SK-N-SH (cell line): ENCODE measurements around the gene PCDHGA11. TPM values are rescaled to one million over a fixed set of nuclear protein-coding genes. Genes with fewer than 3 reads are reported as not detected.
A peak's percentile ranks its signal among the peaks of the same experiment; 100 is the strongest.
"Not testable (repeated sequence)": the region's sequence is repeated elsewhere in the genome, so short reads cannot be mapped to it uniquely, and the experiment has no call there.

Source experiments
- CTCF ChIA-PET: fragments of 300-600, 350-600 bp; formaldehyde crosslinking; extraction: SDS; loops from one replicate; lab custom pipeline; 2021; lab: Yijun Ruan, JAX
- POLR2A ChIA-PET: fragments of 350-600 bp; sonication (Branson Sonifier 250); formaldehyde crosslinking; extraction: SDS; loops from one replicate; lab custom pipeline; 2020; ENCODE audit warnings: antibody characterized with exemption, inconsistent platforms; lab: Yijun Ruan, JAX
- DNase-seq: peaks from one replicate; pipeline ENCODE4 v3.0.0; 2012
- H2AFZ ChIP-seq: fragments of 200-600 bp; sonication (generic); 2 replicates; pipeline ENCODE4 v1.8.1; 2016; ENCODE audit warnings: antibody characterized with exemption, mild to moderate bottlenecking, low read depth
- H3F3A ChIP-seq: fragments of 200-600 bp; sonication (generic); replicated peaks from 2 replicates; pipeline ENCODE3; 2016; ENCODE audit warnings: antibody characterized with exemption, mild to moderate bottlenecking; ENCODE audit not compliant: insufficient read depth
- H3K27ac ChIP-seq, 2 experiments: fragments of 200-500 bp in 1 of 2; fragments of 200-600 bp in 1 of 2; sonication (Bioruptor generic) in 1 of 2; sonication (generic), shearing (Covaris generic) in 1 of 2; 2 replicates each; pipeline versions ENCODE4 v1.5.1 to v1.6.1; 2014 to 2016; ENCODE audit warnings: low read depth in 2 of 2, inconsistent platforms in 1 of 2, low read length in 1 of 2, mild to moderate bottlenecking in 1 of 2, mixed read lengths in 1 of 2
- H3K27me3 ChIP-seq: fragments of 200-600 bp; sonication (generic), shearing (Covaris generic); 2 replicates; pipeline ENCODE4 v1.6.1; 2016; ENCODE audit warnings: mixed run types; ENCODE audit not compliant: insufficient read depth
- H3K36me3 ChIP-seq, 2 experiments: fragments of 200-500 bp in 1 of 2; fragments of 200-600 bp in 1 of 2; sonication (Bioruptor generic) in 1 of 2; sonication (generic) in 1 of 2; replicated peaks in 1 of 2; 2 replicates each; pipeline versions ENCODE3 to v1.5.1; 2014 to 2016; ENCODE audit warnings: low read length in 1 of 2, mild to moderate bottlenecking in 1 of 2; ENCODE audit not compliant: insufficient read depth in 2 of 2, control insufficient read depth in 1 of 2
- H3K4me1 ChIP-seq, 2 experiments: fragments of 200-500 bp in 1 of 2; fragments of 200-600 bp in 1 of 2; sonication (Bioruptor generic) in 1 of 2; sonication (generic), shearing (Covaris generic) in 1 of 2; 2 replicates each; pipeline versions ENCODE4 v1.5.1 to v1.6.1; 2014 to 2016; ENCODE audit warnings: low read depth in 1 of 2, low read length in 1 of 2, mixed run types in 1 of 2; ENCODE audit not compliant: insufficient read depth in 2 of 2, control insufficient read depth in 1 of 2
- H3K4me2 ChIP-seq: fragments of 200-600 bp; sonication (generic), shearing (Covaris generic); 2 replicates; pipeline ENCODE4 v1.6.1; 2017; ENCODE audit warnings: mixed run types
- H3K4me3 ChIP-seq, 2 experiments: fragments of 200-500 bp in 1 of 2; fragments of 200-600 bp in 1 of 2; sonication (Bioruptor generic) in 1 of 2; sonication (generic), shearing (Covaris generic) in 1 of 2; 2 replicates each; pipeline versions ENCODE4 v1.5.1 to v1.8.1; 2014 to 2016; ENCODE audit warnings: low read depth in 2 of 2, inconsistent platforms in 1 of 2, low read length in 1 of 2, mild to moderate bottlenecking in 1 of 2, mixed read lengths in 1 of 2, moderate library complexity in 1 of 2
- H3K79me2 ChIP-seq: fragments of 200-600 bp; sonication (generic); 2 replicates; pipeline ENCODE4 v1.8.1; 2017; ENCODE audit warnings: mild to moderate bottlenecking; ENCODE audit not compliant: insufficient read depth
- H3K9ac ChIP-seq: fragments of 200-600 bp; sonication (generic); 2 replicates; pipeline ENCODE4 v1.6.1; 2017; ENCODE audit warnings: mixed run types
- H3K9me2 ChIP-seq: fragments of 200-600 bp; sonication (generic); 2 replicates; pipeline ENCODE4 v1.6.1; 2017; ENCODE audit warnings: mixed run types
- H3K9me3 ChIP-seq: fragments of 200-600 bp; sonication (generic); 2 replicates; pipeline ENCODE4 v1.6.1; 2017; ENCODE audit warnings: mixed run types, mild to moderate bottlenecking, moderate library complexity
- H4K20me1 ChIP-seq: fragments of 200-600 bp; sonication (generic); 2 replicates; pipeline ENCODE4 v1.6.1; 2017; ENCODE audit warnings: mild to moderate bottlenecking, mixed run types; ENCODE audit not compliant: insufficient read depth
- CHD2 ChIP-seq: fragments of 150-350 bp; IDR thresholded peaks from 2 replicates; pipeline ENCODE4 v1.6.1; 2018; ENCODE audit warnings: low read length; ENCODE audit not compliant: partially characterized antibody
- CTCF ChIP-seq: fragments of 200-600 bp; sonication (generic); IDR thresholded peaks from 2 replicates; pipeline ENCODE4 v1.6.1; 2017; ENCODE audit warnings: antibody characterized with exemption, mild to moderate bottlenecking, moderate library complexity
- EP300 ChIP-seq, 2 experiments: IDR thresholded peaks; 2 replicates each; pipeline versions ENCODE4 v1.4.0 to v1.6.1; 2012; ENCODE audit warnings: borderline replicate concordance in 1 of 2, low read depth in 1 of 2, low read length in 1 of 2
- EZH2phosphoT487 ChIP-seq: fragments of 200-600 bp; sonication (generic); IDR thresholded peaks from 2 replicates; pipeline ENCODE4 v1.6.1; 2017; ENCODE audit warnings: low read depth, mixed run types, mild to moderate bottlenecking, antibody characterized with exemption, moderate library complexity, borderline replicate concordance
- GABPA ChIP-seq: IDR thresholded peaks from 2 replicates; pipeline ENCODE4 v1.4.0; 2012; ENCODE audit warnings: low read depth, mild to moderate bottlenecking
- NFIC ChIP-seq: IDR thresholded peaks from 2 replicates; pipeline ENCODE4 v1.4.0; 2012; ENCODE audit warnings: borderline replicate concordance
- NRF1 ChIP-seq: IDR thresholded peaks from 2 replicates; pipeline ENCODE4 v1.6.1; 2012; ENCODE audit warnings: low read depth, mild to moderate bottlenecking, low read length
- POLR2AphosphoS5 ChIP-seq: IDR thresholded peaks from 2 replicates; pipeline ENCODE4 v1.6.1; 2012; ENCODE audit warnings: low read depth, low read length
- RAD21 ChIP-seq: IDR thresholded peaks from 2 replicates; pipeline ENCODE4 v1.6.1; 2012; ENCODE audit warnings: mild to moderate bottlenecking, low read length
- RFX5 ChIP-seq: IDR thresholded peaks from 2 replicates; pipeline ENCODE4 v1.6.1; 2012; ENCODE audit warnings: mild to moderate bottlenecking, improper control_type of control experiment, low read length
- RXRA ChIP-seq: IDR thresholded peaks from 2 replicates; pipeline ENCODE4 v1.4.0; 2012; ENCODE audit warnings: low read depth, mild to moderate bottlenecking, borderline replicate concordance
- SMC3 ChIP-seq: IDR thresholded peaks from 2 replicates; pipeline ENCODE4 v1.6.1; 2012; ENCODE audit warnings: low read depth, low read length, improper control_type of control experiment
- WGBS: methylation state at CpG from one replicate; pipeline ENCODE4 v1.1.6; 2017; ENCODE audit warnings: low lambda C conversion rate; 5-methylcytosine and 5-hydroxymethylcytosine counted together
- polyA plus RNA-seq, 3 experiments: library from polyadenylated mRNA; depleted of rRNA; stranded (reverse); fragments of >200 nt; gene quantifications; 2 replicates each; pipeline ENCODE4 v1.2.3, GENCODE V29; 2012

The PCDHGA11 gene
- polyA plus RNA-seq, 1 of the 3 experiments (the other 2 are of a cell fraction), result 0.18 TPM

- no peak for TF ChIP-seq CHD2
- TF ChIP-seq NFIC, result no peak
- TF ChIP-seq, all 33 proteins: peak for 0
Measured at GRCh38 chr5:141411575-141411974, 9.3 kb upstream of the PCDHGA11 start (continued).

DNA sequence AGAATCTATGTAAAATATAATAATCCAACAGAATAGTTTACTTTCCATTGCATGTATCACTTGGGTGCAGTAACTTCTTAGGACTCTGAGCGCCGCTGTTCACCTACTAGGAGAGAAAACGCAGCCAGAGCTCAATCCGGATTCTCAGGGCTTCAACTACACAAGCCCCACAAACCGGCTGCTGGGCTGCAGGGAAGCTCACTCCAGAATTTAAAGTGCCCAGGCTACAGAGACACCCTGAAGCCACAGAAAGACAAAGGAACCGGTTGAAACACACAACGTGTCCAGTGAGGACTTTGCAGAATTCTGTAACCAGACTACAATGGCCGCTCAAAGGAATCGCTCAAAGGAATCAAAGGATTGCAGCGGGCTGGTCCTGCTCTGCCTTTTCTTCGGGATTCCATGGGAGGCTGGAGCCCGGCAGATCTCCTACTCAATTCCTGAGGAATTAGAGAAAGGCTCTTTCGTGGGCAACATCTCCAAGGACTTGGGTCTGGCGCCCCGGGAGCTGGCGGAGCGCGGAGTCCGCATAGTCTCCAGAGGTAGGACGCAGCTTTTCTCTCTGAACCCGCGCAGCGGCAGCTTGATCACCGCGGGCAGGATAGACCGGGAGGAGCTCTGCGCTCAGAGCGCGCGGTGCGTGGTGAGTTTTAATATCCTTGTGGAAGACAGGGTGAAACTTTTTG is 7.9 kb upstream of the PCDHGA11 start, which contains the start of gene PCDHGA10:
PCDHGA10 (plus strand) TSS at position 134 of the 686 bp plus-strand sequence; CDS start at position 323, 189 bp downstream.
- no peaks in the 10 kb centered on the region for H3K4me1 ChIP-seq
- no peaks in the 10 kb centered on the region for H3K27me3 ChIP-seq
- H3K9me3 ChIP-seq, result no peaks in the 10 kb centered on the region
- H2AFZ ChIP-seq, result no peak within 1 kb of the TSS
- H3K4me3 ChIP-seq, result peak within 1 kb of the TSS; percentile 22 to 28; a peak in 3 of 4 replicates
- no peak within 1 kb of the TSS for H3K4me2 ChIP-seq
- no peaks in the 10 kb centered on the region for H3K36me3 ChIP-seq
- no peaks in the 10 kb centered on the region for H3K9me2 ChIP-seq
- peak; percentile 54 for TF ChIP-seq CTCF
- TF ChIP-seq RAD21, result peak; percentile 47
- no peak for TF ChIP-seq EP300 (IDR thresholded peaks at IDR 0.05; ENCODE audit: borderline replicate concordance in 1 of 2, low read depth in 1 of 2, low read length in 1 of 2)
- peak; percentile 26; the same call in 1 of the 2 replicates for TF ChIP-seq SMC3
- ChIA-PET CTCF (interaction anchor here (0.9 to 2.5 kb wide), 5 partner anchors 105 to 328 kb away, joined by 3 to 11 read pairs (median 4); no protein-coding TSS in a partner anchor), POLR2A (no interaction called here)
- no peaks in the 10 kb centered on the region for H4K20me1 ChIP-seq
- no peak for DNase-seq
- H3K79me2 ChIP-seq, result no peaks in the 10 kb centered on the region
- H3K27ac ChIP-seq, result no peak within 1 kb of the TSS
- H3K9ac ChIP-seq, result no peak within 1 kb of the TSS
- 85% methylated on average over 31 of the region's 31 CpGs for WGBS
- peaks cover 4% of the 10 kb centered on the region for H3F3A ChIP-seq

- no peaks in the 10 kb centered on the region for H3K36me3 ChIP-seq
- ChIA-PET POLR2A (no interaction called here), CTCF (interaction anchor here (0.9 to 2.5 kb wide), 5 partner anchors 11 to 329 kb away, joined by 3 to 11 read pairs (median 4); no protein-coding TSS in a partner anchor)
- no peaks in the 10 kb centered on the region for H3K9me2 ChIP-seq
- H3K4me3 ChIP-seq, result no peak overlapping the region; a peak in 2 of 4 replicates
- 92% methylated on average over 23 of the region's 25 CpGs for WGBS
- no peaks in the 10 kb centered on the region for H4K20me1 ChIP-seq
- no peaks in the 10 kb centered on the region for H3K27me3 ChIP-seq
- no peaks in the 10 kb centered on the region for H3K79me2 ChIP-seq
- TF ChIP-seq NRF1 (no peak), SMC3 (no peak), GABPA (no peak), NFIC (no peak), CHD2 (no peak), EP300 (IDR thresholded peaks at IDR 0.05; ENCODE audit: borderline replicate concordance in 1 of 2, low read depth in 1 of 2, low read length in 1 of 2) (no peak), RFX5 (no peak), POLR2AphosphoS5 (no peak), EZH2phosphoT487 (no peak), CTCF (no peak), RXRA (no peak)
- H3F3A ChIP-seq, result peaks cover 4% of the 10 kb centered on the region
- no peaks in the 10 kb centered on the region for H3K9me3 ChIP-seq
- H3K27ac ChIP-seq, result no peak overlapping the region
- H3K9ac ChIP-seq, result no peak overlapping the region
- no peak for DNase-seq
- H2AFZ ChIP-seq, result no peak overlapping the region
- H3K4me1 ChIP-seq, result no peaks in the 10 kb centered on the region; a peak in 1 of 4 replicates
- H3K4me2 ChIP-seq, result no peak overlapping the region
Measured at GRCh38 chr5:141413540-141414069, 7.2 kb upstream of the PCDHGA11 start.

DNA sequence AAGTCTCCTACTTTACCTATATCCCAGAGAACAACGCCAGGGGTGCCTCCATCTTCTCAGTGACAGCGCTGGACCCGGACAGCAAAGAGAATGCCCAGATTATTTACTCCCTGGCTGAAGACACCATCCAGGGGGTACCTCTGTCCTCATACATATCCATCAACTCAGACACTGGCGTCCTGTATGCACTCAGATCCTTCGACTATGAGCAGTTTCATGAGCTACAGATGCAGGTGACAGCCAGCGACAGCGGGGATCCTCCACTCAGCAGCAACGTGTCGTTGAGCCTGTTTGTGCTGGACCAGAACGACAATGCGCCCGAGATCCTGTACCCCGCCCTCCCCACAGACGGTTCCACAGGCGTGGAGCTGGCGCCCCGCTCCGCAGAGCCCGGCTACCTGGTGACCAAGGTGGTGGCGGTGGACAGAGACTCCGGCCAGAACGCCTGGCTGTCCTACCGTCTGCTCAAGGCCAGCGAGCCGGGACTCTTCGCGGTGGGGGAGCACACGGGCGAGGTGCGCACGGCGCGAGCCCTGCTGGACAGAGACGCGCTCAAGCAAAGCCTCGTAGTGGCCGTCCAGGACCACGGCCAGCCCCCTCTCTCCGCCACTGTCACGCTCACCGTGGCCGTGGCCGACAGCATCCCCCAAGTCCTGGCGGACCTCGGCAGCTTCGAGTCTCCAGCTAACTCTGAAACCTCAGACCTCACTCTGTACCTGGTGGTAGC is 6.1 kb upstream of the PCDHGA11 start:
- H3K4me1 ChIP-seq, H3F3A ChIP-seq, H4K20me1 ChIP-seq, POLR2A ChIA-PET, H3K27me3 ChIP-seq, H3K36me3 ChIP-seq, H3K4me2 ChIP-seq, DNase-seq, H3K79me2 ChIP-seq, H3K4me3 ChIP-seq, H2AFZ ChIP-seq, H3K27ac ChIP-seq, H3K9me2 ChIP-seq, H3K9me3 ChIP-seq, H3K9ac ChIP-seq: not testable (repeated sequence)
- 86% methylated on average over 25 of the region's 46 CpGs for WGBS
- CTCF ChIA-PET, result interaction anchor here (0.7 to 2.5 kb wide), 3 partner anchors 9 to 149 kb away, joined by 3 to 9 read pairs (median 5); no protein-coding TSS in a partner anchor
